Osteoblast (primary cell): ENCODE measurements around the gene PIK3R6. TPM values are rescaled to one million over a fixed set of nuclear protein-coding genes. Genes with fewer than 3 reads are reported as not detected.

Source experiments
- DNase-seq: peaks from one replicate; pipeline ENCODE4 v3.0.0; 2011; ENCODE audit warnings: low spot score, mixed read lengths; ENCODE audit not compliant: insufficient read length; ENCODE audit errors: missing footprints
- H2AFZ ChIP-seq: 2 replicates; pipeline ENCODE4 v1.6.0; 2011; ENCODE audit warnings: mild to moderate bottlenecking, low read length
- H3K27ac ChIP-seq: 2 replicates; pipeline ENCODE4 v1.5.1; 2011; ENCODE audit warnings: mild to moderate bottlenecking, low read depth, low read length, moderate library complexity
- H3K27me3 ChIP-seq: 2 replicates; pipeline ENCODE4 v1.6.0; 2012; ENCODE audit warnings: mild to moderate bottlenecking, control low read depth, inconsistent platforms, low read length, moderate library complexity; ENCODE audit not compliant: insufficient read depth
- H3K36me3 ChIP-seq: 2 replicates; pipeline ENCODE4 v1.5.1; 2011; ENCODE audit warnings: mild to moderate bottlenecking, low read length, control low read depth, moderate library complexity; ENCODE audit not compliant: insufficient read depth
- H3K4me1 ChIP-seq: 2 replicates; pipeline ENCODE4 v1.5.1; 2011; ENCODE audit warnings: mild to moderate bottlenecking, low read length, control low read depth, moderate library complexity; ENCODE audit not compliant: insufficient read depth
- H3K4me2 ChIP-seq: 2 replicates; pipeline ENCODE4 v1.6.0; 2011; ENCODE audit warnings: mild to moderate bottlenecking, low read length; ENCODE audit not compliant: insufficient read depth
- H3K4me3 ChIP-seq: fragments of 200-600 bp; sonication (generic); 3 replicates; pipeline ENCODE4 v1.5.1; 2012; ENCODE audit warnings: mild to moderate bottlenecking, low read length, inconsistent platforms; ENCODE audit not compliant: insufficient read depth
- H3K79me2 ChIP-seq: 2 replicates; pipeline ENCODE4 v1.6.0; 2012; ENCODE audit warnings: mild to moderate bottlenecking, low read length, control low read depth, inconsistent platforms; ENCODE audit not compliant: insufficient read depth
- H3K9me3 ChIP-seq: 2 replicates; pipeline ENCODE4 v1.5.1; 2011; ENCODE audit warnings: low read depth, low read length, control low read depth
- H4K20me1 ChIP-seq: 2 replicates; pipeline ENCODE4 v1.6.0; 2012; ENCODE audit warnings: mild to moderate bottlenecking, low read length, control low read depth; ENCODE audit not compliant: insufficient read depth
- total RNA-seq: library from RNA; depleted of rRNA; stranded (reverse); fragments of >200 nt; gene quantifications from 2 replicates; pipeline ENCODE4 v1.2.3, GENCODE V29; 2012
- TF ChIP-seq, protein P1 (sequence below): IDR thresholded peaks from 2 replicates; pipeline ENCODE4 v1.5.1; 2011; ENCODE audit warnings: mild to moderate bottlenecking, low read depth, low read length, moderate library complexity; ENCODE audit errors: extremely low read depth

PIK3R6 gene
- total RNA-seq, 1 donor = not detected

- no peaks in the 10 kb centered on the region for H3K79me2 ChIP-seq
- no peaks in the 10 kb centered on the region for H3K9me3 ChIP-seq
- TF ChIP-seq, protein P1, sequence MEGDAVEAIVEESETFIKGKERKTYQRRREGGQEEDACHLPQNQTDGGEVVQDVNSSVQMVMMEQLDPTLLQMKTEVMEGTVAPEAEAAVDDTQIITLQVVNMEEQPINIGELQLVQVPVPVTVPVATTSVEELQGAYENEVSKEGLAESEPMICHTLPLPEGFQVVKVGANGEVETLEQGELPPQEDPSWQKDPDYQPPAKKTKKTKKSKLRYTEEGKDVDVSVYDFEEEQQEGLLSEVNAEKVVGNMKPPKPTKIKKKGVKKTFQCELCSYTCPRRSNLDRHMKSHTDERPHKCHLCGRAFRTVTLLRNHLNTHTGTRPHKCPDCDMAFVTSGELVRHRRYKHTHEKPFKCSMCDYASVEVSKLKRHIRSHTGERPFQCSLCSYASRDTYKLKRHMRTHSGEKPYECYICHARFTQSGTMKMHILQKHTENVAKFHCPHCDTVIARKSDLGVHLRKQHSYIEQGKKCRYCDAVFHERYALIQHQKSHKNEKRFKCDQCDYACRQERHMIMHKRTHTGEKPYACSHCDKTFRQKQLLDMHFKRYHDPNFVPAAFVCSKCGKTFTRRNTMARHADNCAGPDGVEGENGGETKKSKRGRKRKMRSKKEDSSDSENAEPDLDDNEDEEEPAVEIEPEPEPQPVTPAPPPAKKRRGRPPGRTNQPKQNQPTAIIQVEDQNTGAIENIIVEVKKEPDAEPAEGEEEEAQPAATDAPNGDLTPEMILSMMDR = no peak
- no peaks in the 10 kb centered on the region for H3K27me3 ChIP-seq
- H3K4me1 ChIP-seq = no peaks in the 10 kb centered on the region
- no peaks in the 10 kb centered on the region for H3K36me3 ChIP-seq
- DNase-seq = peak; percentile 90
- no peaks in the 10 kb centered on the region for H4K20me1 ChIP-seq
- no peak overlapping the region for H3K4me2 ChIP-seq
- H2AFZ ChIP-seq = peak overlapping the region; percentile 73
- H3K4me3 ChIP-seq = no peak overlapping the region
- H3K27ac ChIP-seq = no peak overlapping the region
Measured at GRCh38 chr17:8846768-8847211, 20.7 kb downstream of the PIK3R6 start.

DNA sequence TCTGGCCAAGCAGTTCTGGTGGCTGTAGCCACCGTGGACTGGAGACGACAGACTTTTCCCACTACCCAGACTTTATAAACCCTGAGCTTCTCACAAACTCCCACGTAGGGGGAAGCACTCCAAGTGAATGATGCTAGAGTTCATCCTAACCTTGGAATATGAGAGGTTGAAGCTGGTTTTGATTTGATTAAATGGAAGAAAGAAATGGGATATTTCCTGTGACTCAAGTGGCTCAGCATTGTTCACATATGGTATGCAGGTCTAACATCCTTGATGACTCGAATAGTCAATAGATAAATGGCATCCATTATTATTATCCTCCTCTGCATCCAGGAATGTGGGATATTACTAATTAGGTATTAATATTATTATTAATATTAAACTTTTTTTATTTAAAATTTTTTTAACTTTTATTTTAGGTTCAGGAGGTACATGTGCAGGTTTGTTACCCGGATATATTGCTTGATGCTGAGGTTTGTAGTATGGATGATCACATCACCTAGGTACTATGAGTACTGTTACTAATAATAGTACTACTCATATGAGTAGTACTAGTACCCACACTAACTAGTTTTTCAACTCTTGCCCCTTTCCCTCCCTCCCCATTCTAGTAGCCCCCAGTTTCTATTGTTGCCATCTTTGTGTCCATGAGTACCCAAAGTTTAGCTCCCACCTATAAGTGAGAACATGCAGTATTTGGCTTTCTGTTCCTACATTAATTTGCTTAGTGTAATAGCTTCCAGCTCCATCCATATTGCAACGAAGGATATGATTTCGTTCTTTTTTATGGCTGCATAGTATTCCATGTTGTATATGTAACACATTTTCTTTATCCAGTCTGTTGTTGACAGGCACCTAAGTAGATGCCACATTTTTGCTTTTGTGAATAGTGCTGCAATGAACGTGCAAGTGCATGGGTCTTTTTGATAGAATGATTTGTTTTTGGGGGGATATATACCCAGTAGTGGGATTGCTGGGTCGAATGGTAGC is 22.9 kb downstream of the PIK3R6 start:
- Histone ChIP-seq H3K27ac (no peak overlapping the region), H3K4me1 (no peaks in the 10 kb centered on the region), H4K20me1 (no peaks in the 10 kb centered on the region), H3K4me3 (no peak overlapping the region), H3K36me3 (no peaks in the 10 kb centered on the region), H3K79me2 (no peaks in the 10 kb centered on the region), H3K27me3 (no peaks in the 10 kb centered on the region), H3K4me2 (no peak overlapping the region), H2AFZ (no peak overlapping the region), H3K9me3 (no peaks in the 10 kb centered on the region)
- TF ChIP-seq, protein P1 = no peak
- DNase-seq = no peak

GRCh38 chr17:8843344-8843743 is 24.1 kb downstream of the PIK3R6 start:
- H3K4me1 ChIP-seq = no peaks in the 10 kb centered on the region
- no peak overlapping the region for H3K4me3 ChIP-seq
- no peak overlapping the region for H2AFZ ChIP-seq
- TF ChIP-seq, protein P1 = no peak
- no peaks in the 10 kb centered on the region for H3K79me2 ChIP-seq
- H3K36me3 ChIP-seq = no peaks in the 10 kb centered on the region
- DNase-seq = peak; percentile 74
- H3K4me2 ChIP-seq = no peak overlapping the region
- no peaks in the 10 kb centered on the region for H3K9me3 ChIP-seq
- H3K27me3 ChIP-seq = no peaks in the 10 kb centered on the region
- no peak overlapping the region for H3K27ac ChIP-seq
- no peaks in the 10 kb centered on the region for H4K20me1 ChIP-seq

DNA sequence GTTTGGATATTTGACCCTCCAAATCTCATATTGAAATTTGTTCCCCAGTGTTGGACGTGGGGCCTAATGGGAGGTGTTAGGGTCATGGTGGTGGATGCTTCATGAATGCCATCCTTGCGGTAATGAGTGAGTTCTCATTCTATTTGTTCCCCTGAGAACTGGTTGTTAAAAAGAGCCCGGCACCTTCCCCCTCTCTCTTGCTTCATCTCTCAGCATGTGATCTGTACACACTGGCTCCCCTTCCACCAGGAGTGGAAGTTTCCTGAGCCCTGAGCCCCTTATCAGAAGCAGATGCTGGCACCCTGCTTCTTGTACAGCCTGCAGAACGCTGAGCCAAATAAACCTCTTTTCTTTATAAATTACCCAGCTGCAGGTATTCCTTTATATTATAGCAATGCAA is 25.6 kb downstream of the PIK3R6 start:
- Histone ChIP-seq H3K4me1 (no peaks in the 10 kb centered on the region), H3K4me3 (no peak overlapping the region), H3K36me3 (no peaks in the 10 kb centered on the region), H3K27me3 (peaks cover 6% of the 10 kb centered on the region), H3K4me2 (no peak overlapping the region), H3K9me3 (no peaks in the 10 kb centered on the region), H3K79me2 (no peaks in the 10 kb centered on the region), H2AFZ (no peak overlapping the region), H4K20me1 (no peaks in the 10 kb centered on the region), H3K27ac (no peak overlapping the region)
- TF ChIP-seq, protein P1 = no peak
- no peak for DNase-seq
